Neutrophil (primary cell): Measurements from ENCODE around the gene HOXB2.
"Not testable (repeated sequence)": the region's sequence is repeated elsewhere in the genome, so short reads cannot be mapped to it uniquely, and the experiment has no call there.

ENCODE experiments used
- H3K27ac ChIP-seq: fragments of 200-600 bp; sonication (generic); 2 replicates; pipeline ENCODE4 v1.5.1; 2016; ENCODE audit warnings: mild to moderate bottlenecking, moderate library complexity
- H3K27me3 ChIP-seq: fragments of 200-600 bp; sonication (generic); 2 replicates; pipeline ENCODE4 v1.6.0; 2016; ENCODE audit warnings: mild to moderate bottlenecking
- H3K36me3 ChIP-seq: fragments of 200-600 bp; sonication (generic); 2 replicates; pipeline ENCODE4 v1.5.1; 2017
- H3K4me1 ChIP-seq, 2 experiments: fragments of 200-600 bp in 1 of 2; sonication (generic) in 1 of 2; 1 replicate in 1 of 2; 2 replicates in 1 of 2; pipeline versions ENCODE4 v1.5.1 to v1.6.1; 2013 to 2016; ENCODE audit warnings: low read depth in 1 of 2, low read length in 1 of 2, mild to moderate bottlenecking in 1 of 2, moderate library complexity in 1 of 2; ENCODE audit not compliant: control insufficient read depth in 1 of 2, insufficient read depth in 1 of 2
- H3K4me3 ChIP-seq, 2 experiments: fragments of 200-600 bp in 1 of 2; sonication (generic) in 1 of 2; 1 replicate in 1 of 2; 2 replicates in 1 of 2; pipeline ENCODE4 v1.5.1; 2013 to 2016; ENCODE audit warnings: low read depth in 1 of 2, low read length in 1 of 2, mild to moderate bottlenecking in 1 of 2, moderate library complexity in 1 of 2
- H3K9me3 ChIP-seq: fragments of 200-600 bp; sonication (generic); 2 replicates; pipeline ENCODE4 v1.5.1; 2016
- TF ChIP-seq, protein P1 (sequence below): fragments of 200-600 bp; sonication (generic); IDR thresholded peaks from 2 replicates; pipeline ENCODE4 v1.5.1; 2016; ENCODE audit warnings: antibody characterized with exemption

Gene HOXB2

DNA sequence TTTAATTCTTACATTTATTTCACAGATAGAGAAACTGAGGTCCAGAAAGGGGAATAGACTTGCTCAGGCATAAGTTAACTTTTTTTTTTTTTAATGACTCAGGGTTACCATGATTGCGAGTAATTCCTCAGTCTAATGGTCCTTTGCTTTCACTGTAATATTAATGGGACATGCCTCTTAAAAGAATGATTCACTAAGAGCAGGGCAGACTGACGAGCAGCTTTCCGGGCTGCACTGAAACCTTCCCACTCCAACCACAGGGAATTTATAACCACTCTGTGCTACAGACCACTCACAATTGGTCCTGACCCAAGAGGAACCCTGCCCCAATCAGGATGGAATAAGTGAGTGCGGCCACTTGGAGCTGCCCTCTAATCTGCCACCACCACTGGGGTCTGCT, 5.7 kb downstream of the HOXB2 start:
- Histone ChIP-seq H3K4me1 (peaks cover 0 to 15% of the 10 kb centered on the region in 2 experiments), H3K4me3 (no peak overlapping the region), H3K36me3 (no peaks in the 10 kb centered on the region), H3K27me3 (peaks cover 87% of the 10 kb centered on the region), H3K9me3 (no peaks in the 10 kb centered on the region), H3K27ac (no peak overlapping the region)
- TF ChIP-seq, protein P1, sequence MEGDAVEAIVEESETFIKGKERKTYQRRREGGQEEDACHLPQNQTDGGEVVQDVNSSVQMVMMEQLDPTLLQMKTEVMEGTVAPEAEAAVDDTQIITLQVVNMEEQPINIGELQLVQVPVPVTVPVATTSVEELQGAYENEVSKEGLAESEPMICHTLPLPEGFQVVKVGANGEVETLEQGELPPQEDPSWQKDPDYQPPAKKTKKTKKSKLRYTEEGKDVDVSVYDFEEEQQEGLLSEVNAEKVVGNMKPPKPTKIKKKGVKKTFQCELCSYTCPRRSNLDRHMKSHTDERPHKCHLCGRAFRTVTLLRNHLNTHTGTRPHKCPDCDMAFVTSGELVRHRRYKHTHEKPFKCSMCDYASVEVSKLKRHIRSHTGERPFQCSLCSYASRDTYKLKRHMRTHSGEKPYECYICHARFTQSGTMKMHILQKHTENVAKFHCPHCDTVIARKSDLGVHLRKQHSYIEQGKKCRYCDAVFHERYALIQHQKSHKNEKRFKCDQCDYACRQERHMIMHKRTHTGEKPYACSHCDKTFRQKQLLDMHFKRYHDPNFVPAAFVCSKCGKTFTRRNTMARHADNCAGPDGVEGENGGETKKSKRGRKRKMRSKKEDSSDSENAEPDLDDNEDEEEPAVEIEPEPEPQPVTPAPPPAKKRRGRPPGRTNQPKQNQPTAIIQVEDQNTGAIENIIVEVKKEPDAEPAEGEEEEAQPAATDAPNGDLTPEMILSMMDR = no peak

DNA sequence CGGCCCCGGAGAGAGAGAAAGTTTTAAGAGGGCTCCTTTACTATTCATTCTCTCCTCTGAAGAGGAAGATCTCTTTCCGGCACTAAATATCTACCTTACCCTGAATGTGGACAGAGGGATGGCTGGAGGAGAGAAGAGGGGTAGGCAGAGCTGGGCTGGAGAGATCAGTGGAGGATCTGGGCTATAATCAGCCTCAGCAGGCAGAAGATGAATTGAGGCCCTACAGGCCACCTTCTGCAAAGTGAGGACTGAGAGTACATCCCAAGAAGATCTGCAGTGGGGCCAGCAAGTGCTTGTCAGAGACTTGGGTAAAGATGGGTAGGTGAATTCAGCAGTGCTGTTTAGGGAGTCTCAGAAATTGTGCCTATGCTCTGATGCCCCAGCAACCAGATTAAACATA, 7.6 kb downstream of the HOXB2 start:
- Histone ChIP-seq H3K4me3 (no peak overlapping the region), H3K36me3 (no peaks in the 10 kb centered on the region), H3K9me3 (no peaks in the 10 kb centered on the region), H3K27ac (no peak overlapping the region), H3K4me1 (peaks cover 0 to 10% of the 10 kb centered on the region in 2 experiments), H3K27me3 (peaks cover 81% of the 10 kb centered on the region)
- TF ChIP-seq, protein P1 = no peak

DNA sequence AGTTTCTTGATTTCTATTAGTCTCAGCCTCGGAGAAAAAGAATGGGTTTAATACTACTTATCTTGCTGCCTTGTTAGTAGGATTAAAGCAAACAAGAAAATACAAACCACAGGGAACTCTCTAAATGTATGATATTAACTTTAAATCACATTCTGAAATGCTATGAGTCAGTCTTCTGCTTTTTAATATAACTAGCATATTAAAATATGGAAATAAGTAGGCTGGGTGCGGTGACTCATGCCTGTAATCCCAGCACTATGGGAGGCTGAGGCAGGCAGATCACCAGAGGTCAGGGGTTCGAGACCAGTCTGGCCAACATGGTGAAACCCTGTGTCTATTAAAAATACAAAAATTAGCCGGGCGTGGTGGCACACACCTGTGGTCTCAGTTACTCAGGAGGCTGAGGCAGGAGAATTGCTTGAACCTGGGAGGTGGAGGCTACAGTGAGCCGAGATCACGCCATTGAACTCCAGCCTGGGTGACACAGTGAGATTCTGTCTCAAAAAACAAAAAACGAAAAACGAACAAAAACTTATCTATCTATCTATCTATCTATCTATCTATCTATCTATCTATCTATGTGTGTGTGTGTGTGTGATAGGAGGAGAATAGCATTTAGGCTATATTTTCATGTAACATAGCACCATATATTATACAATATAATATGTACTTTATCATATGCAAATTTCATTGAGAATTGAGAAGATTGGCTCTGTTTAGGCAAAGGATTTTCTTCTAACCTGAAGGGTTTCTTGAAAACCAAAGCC, 8.9 kb downstream of the HOXB2 start:
- peaks cover 81% of the 10 kb centered on the region for H3K27me3 ChIP-seq
- not testable (repeated sequence) for H3K27ac ChIP-seq, H3K4me1 ChIP-seq, H3K9me3 ChIP-seq, H3K4me3 ChIP-seq, H3K36me3 ChIP-seq

DNA sequence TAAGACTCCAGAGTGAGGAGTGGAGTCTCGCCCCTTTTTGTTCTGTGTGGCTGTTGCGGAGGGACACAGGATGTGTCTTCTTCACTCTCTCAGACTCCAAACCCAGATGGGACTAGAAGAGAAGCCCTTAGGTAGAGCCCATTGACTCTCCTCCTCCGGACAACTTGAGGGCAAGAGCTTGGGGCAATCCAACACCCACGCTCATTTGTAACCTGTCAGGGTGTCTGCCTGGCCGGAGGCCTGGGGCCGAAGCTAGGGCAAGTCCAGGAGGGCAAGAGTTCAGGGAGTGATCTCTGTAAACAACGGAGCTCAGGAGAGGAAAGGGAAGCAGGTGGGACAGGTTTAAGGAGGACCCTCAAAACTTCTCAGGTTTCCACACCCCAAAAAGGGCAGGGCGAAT, 12.6 kb downstream of the HOXB2 start:
- H3K27ac ChIP-seq = no peak overlapping the region
- TF ChIP-seq, protein P1 = no peak
- no peaks in the 10 kb centered on the region for H3K9me3 ChIP-seq
- H3K4me3 ChIP-seq = no peak overlapping the region
- H3K27me3 ChIP-seq = peaks cover 75% of the 10 kb centered on the region
- H3K4me1 ChIP-seq = no peaks in the 10 kb centered on the region
- no peaks in the 10 kb centered on the region for H3K36me3 ChIP-seq

DNA sequence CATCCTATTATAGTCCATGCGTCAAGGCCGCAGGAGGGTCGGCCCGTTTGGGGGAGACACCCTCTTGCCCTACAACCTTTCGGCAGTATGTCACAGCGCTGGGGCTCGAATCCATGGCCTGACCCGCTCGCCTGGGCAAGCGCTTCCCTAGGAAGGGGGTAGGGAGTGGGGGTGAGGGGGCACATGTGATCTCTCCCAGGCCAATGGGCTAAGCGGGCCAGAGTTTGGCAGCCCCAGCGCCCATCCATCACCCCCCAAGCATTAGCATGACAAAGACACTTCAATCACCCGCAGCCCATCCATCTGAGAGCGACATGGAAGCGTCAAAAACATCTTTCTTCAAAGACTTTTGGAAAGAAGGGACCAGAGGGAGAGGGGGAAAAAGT, 14.0 kb downstream of the HOXB2 start, which contains the start of gene HOXB1:
Gene HOXB1, minus strand, starts transcription at position 125 of the 386 bp plus-strand sequence. Its CDS starts 107 bp downstream, at position 18.
- no peak within 1 kb of the TSS for H3K4me3 ChIP-seq
- TF ChIP-seq, protein P1 = no peak
- no peak within 1 kb of the TSS for H3K27ac ChIP-seq
- no peaks in the 10 kb centered on the region for H3K9me3 ChIP-seq
- H3K36me3 ChIP-seq = no peaks in the 10 kb centered on the region
- H3K27me3 ChIP-seq = peaks cover 77% of the 10 kb centered on the region
- H3K4me1 ChIP-seq = no peaks in the 10 kb centered on the region

DNA sequence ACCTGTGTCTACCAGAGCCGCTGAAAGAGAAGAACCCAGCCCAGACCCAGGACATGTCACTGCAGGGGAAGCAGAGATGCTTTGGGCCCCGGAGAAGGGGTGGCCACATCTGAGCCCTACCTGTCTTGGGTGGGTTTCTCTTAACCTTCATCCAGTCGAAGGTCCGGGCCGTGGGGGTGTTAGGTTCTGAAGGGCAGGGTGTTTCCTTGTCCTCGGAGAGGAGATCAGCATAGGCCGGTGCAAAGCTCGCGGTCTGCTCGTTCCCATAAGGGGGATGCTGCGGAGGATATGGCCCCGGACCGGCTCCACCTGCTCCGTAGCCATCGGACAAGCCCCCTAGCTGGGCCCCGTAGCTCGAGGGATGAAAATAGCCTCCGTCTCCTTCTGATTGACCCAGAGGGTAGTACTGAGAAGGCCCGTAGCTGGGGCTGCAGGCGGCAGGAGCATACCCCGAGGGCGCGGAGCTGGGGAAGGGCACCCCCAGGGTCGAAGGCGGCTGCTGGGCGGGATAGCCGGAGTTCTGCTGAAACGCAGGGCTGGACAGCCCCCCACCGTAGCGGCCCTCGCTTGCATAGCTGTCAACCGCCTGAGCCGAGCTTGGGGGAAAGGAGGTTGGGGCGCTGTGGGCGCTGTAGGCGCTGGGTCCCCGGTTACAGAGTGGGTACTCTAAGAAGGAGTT, 14.6 kb downstream of the HOXB2 start:
- no peak overlapping the region for H3K27ac ChIP-seq
- H3K9me3 ChIP-seq = no peaks in the 10 kb centered on the region
- H3K27me3 ChIP-seq = peaks cover 77% of the 10 kb centered on the region
- H3K4me1 ChIP-seq = no peaks in the 10 kb centered on the region
- TF ChIP-seq, protein P1 = no peak
- no peaks in the 10 kb centered on the region for H3K36me3 ChIP-seq
- H3K4me3 ChIP-seq = no peak overlapping the region
